Astrocyte of the spinal cord (primary cell): Measurements from ENCODE around the gene SMIM5.
A peak's percentile ranks its signal among the peaks of the same experiment; 100 is the strongest.

Source experiments
- DNase-seq: peaks from one replicate; pipeline ENCODE4 v3.0.0; 2011; ENCODE audit warnings: low read depth, low spot score
- H3K4me3 ChIP-seq: 2 replicates; pipeline ENCODE4 v1.5.1; 2011; ENCODE audit warnings: low read depth, mild to moderate bottlenecking, low read length, moderate library complexity
- in situ Hi-C: cut with HindIII; loops from 2 replicates; pipeline ENCODE4 v1.10.0; 2017; ENCODE audit warnings: low sequenced_read_pairs
- TF ChIP-seq, protein P1 (sequence below): IDR thresholded peaks from 2 replicates; pipeline ENCODE4 v1.5.1; 2012; ENCODE audit warnings: low read depth, mild to moderate bottlenecking, low read length, inconsistent platforms

The SMIM5 gene

DNA sequence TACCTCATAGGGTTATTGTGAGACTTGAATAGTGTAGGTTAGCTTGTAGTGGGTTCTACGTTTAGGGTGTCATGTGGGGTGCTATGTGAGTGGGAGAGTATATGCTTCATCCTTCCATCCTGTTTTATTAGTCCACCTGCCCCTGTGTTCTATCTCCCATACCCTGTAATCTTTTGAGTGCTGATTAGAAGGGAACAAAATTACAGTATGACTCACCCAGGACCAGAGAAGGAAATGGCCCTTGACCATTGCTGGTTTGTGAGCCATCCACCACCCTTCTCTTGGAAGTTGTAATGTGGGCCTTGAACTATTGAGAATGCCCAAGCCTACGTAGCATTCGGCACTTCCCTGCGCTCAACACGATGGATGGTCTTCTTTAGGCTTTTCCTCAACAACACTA lies 51.0 kb downstream of the SMIM5 start:
- no peak overlapping the region for H3K4me3 ChIP-seq
- TF ChIP-seq, protein P1, sequence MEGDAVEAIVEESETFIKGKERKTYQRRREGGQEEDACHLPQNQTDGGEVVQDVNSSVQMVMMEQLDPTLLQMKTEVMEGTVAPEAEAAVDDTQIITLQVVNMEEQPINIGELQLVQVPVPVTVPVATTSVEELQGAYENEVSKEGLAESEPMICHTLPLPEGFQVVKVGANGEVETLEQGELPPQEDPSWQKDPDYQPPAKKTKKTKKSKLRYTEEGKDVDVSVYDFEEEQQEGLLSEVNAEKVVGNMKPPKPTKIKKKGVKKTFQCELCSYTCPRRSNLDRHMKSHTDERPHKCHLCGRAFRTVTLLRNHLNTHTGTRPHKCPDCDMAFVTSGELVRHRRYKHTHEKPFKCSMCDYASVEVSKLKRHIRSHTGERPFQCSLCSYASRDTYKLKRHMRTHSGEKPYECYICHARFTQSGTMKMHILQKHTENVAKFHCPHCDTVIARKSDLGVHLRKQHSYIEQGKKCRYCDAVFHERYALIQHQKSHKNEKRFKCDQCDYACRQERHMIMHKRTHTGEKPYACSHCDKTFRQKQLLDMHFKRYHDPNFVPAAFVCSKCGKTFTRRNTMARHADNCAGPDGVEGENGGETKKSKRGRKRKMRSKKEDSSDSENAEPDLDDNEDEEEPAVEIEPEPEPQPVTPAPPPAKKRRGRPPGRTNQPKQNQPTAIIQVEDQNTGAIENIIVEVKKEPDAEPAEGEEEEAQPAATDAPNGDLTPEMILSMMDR: no peak
- in situ Hi-C loops: no loop called here
- DNase-seq: peak; percentile 39

DNA sequence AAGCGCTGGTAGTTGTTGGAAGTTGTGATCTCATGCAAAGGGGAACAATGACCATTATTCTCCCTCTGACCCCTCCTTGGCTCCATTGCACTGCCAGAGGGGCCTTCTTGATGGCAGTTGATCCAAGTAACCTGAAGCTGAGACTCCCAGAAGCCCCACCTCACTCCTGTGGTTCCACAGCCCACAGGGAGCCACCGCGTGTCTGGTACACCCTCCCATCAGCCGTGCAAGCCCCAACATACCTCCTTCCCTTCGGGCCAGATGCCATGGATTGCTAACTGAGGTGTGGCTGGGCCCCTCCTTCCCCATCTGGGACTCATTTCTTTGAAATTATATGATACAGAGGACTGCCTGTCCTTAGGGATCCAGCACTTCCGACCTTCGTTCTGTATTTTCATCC lies 51.7 kb downstream of the SMIM5 start:
- DNase-seq: peak; percentile 76
- no peak overlapping the region for H3K4me3 ChIP-seq

DNA sequence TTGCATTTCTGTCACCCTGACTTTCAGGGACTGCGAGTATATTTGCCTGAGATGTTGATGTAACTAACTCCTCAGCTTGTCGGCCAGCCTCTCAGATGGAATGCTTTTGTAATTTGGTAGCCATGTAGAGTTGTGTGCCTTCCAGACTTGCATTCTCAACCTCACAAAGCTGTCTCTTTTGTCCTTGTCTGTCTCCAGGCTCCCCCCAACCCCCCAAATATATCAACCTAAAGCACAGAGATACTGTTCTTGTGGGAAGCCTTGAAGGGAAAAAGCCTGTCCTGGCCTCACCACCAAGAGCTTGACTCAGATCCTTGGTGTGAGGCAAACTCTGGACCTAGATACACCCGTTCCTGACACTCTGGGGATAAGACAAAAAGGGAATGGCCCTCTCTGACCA lies 52.3 kb downstream of the SMIM5 start:
- TF ChIP-seq, protein P1: no peak
- H3K4me3 ChIP-seq: no peak overlapping the region
- in situ Hi-C loops: no loop called here
- DNase-seq: no peak

More for the DNA sequence above, 51.7 kb downstream of the SMIM5 start:
- TF ChIP-seq, protein P1: no peak
- in situ Hi-C loops: no loop called here

DNA sequence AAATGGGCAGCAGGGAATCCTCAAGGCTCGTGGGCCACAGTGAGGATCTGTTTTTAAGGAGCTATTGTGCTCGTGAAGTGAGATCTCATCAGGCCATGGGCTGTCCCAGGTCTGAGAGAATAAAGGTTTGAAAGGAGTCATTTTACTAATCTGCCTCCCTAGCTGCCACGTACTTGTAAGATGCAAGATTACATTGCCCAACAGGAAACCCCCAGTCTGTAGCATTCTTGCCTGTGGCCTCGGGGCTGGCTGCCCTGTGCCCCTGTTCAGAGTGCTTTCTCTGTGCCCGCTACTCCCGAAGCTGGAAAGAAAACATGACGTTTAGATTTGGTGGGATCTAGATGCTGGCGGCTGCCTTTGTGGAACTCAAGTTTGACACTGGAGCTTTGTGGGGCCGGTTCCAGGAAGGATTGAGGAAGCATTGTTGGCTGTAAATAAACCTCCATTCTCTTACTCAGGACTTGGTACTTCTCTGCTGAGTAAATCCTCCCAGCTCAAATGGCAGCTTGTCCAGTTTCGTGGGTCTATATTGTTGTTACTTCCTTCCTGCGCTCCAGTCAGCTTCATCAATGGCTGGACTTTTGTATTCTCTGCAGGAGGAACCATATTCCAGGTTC lies 55.1 kb downstream of the SMIM5 start:
- no peak for DNase-seq
- TF ChIP-seq, protein P1: no peak
- H3K4me3 ChIP-seq: no peak overlapping the region
- in situ Hi-C loops: no loop called here

DNA sequence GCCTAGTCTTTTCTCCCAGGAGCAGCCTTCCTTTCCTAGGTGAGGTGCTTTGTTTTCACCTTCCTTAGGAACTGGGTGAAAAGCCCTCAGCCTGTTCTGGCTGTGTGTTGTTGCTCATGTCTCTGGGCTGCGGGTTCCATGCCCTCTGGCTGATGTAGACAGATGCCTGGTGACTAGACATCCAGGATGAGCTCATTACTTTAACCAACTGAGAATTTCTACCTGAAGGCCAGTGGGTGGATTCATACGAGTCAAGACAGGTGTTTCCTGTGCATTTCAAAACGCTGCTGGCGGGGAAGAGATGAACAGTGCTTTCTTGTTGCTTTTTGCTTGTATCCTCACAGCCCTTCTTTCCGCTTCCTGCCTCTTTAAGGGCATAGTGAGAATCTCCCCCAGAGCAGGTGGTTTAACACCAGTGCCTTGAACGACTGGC lies 56.2 kb downstream of the SMIM5 start:
- no peak overlapping the region for H3K4me3 ChIP-seq
- no peak for DNase-seq
- in situ Hi-C loops: no loop called here
- TF ChIP-seq, protein P1: no peak
